GM19193 (cell line): Measurements from ENCODE around the gene HYAL1.

Experiments
- POLR2A ChIP-seq: IDR thresholded peaks from 4 replicates; pipeline ENCODE4 v1.6.1; 2011; ENCODE audit not compliant: insufficient read depth, insufficient read length; ENCODE audit errors: extremely low read depth

The HYAL1 gene

GRCh38 chr3:50265571-50265970 lies 37.8 kb downstream of the HYAL1 start:
- TF ChIP-seq POLR2A: no peak

- TF ChIP-seq POLR2A: no peak
Measured at GRCh38 chr3:50264964-50265485, 38.3 kb downstream of the HYAL1 start.

GRCh38 chr3:50264383-50264963 lies 38.9 kb downstream of the HYAL1 start:
- TF ChIP-seq POLR2A: no peak

- TF ChIP-seq POLR2A: no peak
Measured at GRCh38 chr3:50263478-50264382, 39.6 kb downstream of the HYAL1 start.

GRCh38 chr3:50262778-50263177 lies 40.6 kb downstream of the HYAL1 start:
- TF ChIP-seq POLR2A: no peak

- no peak for TF ChIP-seq POLR2A
Measured at GRCh38 chr3:50261505-50261904, 41.9 kb downstream of the HYAL1 start.

- no peak for TF ChIP-seq POLR2A
Measured at GRCh38 chr3:50260942-50261441, 42.4 kb downstream of the HYAL1 start.

GRCh38 chr3:50260027-50260941 lies 43.1 kb downstream of the HYAL1 start:
- peak; percentile 48 for TF ChIP-seq POLR2A

- TF ChIP-seq POLR2A: no peak
Measured at GRCh38 chr3:50259432-50260026, 43.8 kb downstream of the HYAL1 start.

- no peak for TF ChIP-seq POLR2A
Measured at GRCh38 chr3:50258979-50259378, 44.4 kb downstream of the HYAL1 start.

GRCh38 chr3:50258029-50258680 lies 45.2 kb downstream of the HYAL1 start:
- TF ChIP-seq POLR2A: no peak

- TF ChIP-seq POLR2A: no peak
Measured at GRCh38 chr3:50256978-50257890, 46.1 kb downstream of the HYAL1 start.

GRCh38 chr3:50255251-50255615 lies 48.1 kb downstream of the HYAL1 start:
- TF ChIP-seq POLR2A: no peak
